HL-60 (cell line): ENCODE results near the gene SLC49A3.

Experiments used
- DNase-seq, 2 experiments: peaks; one replicate each; pipeline ENCODE4 v3.0.0-alpha.2; 2010 to 2020; ENCODE audit warnings: low read depth in 1 of 2, low spot score in 1 of 2
- H3K27ac ChIP-seq: fragments of 250-450 bp; sonication (Bioruptor Pico); replicated peaks from 2 replicates; pipeline ENCODE4 v1.5.1; 2020; ENCODE audit warnings: mild to moderate bottlenecking, moderate library complexity
- H3K27me3 ChIP-seq: fragments of 250-450 bp; sonication (Bioruptor Pico); 2 replicates; pipeline ENCODE4 v1.5.1; 2021; ENCODE audit warnings: mild to moderate bottlenecking, moderate library complexity; ENCODE audit not compliant: insufficient read depth, poor library complexity, severe bottlenecking
- H3K4me3 ChIP-seq: replicated peaks from 2 replicates; pipeline ENCODE4 v1.5.1; 2011; ENCODE audit warnings: mild to moderate bottlenecking, control low read depth, low read length; ENCODE audit not compliant: insufficient read depth
- CTCF ChIP-seq: IDR thresholded peaks from one replicate; pipeline ENCODE4 v1.5.1; 2011; ENCODE audit warnings: low read length, control low read depth, inconsistent platforms; ENCODE audit not compliant: insufficient read depth
- GABPA ChIP-seq: IDR thresholded peaks from 2 replicates; pipeline ENCODE4 v1.6.1; 2012; ENCODE audit warnings: low read depth
- POLR2AphosphoS5 ChIP-seq: IDR thresholded peaks from 2 replicates; pipeline ENCODE4 v1.6.1; 2012; ENCODE audit warnings: low read depth
- REST ChIP-seq: IDR thresholded peaks from 2 replicates; pipeline ENCODE4 v1.6.1; 2012; ENCODE audit warnings: low read depth; ENCODE audit not compliant: insufficient replicate concordance
- SPI1 ChIP-seq: IDR thresholded peaks from 2 replicates; pipeline ENCODE4 v1.6.1; 2012; ENCODE audit warnings: low read depth, mild to moderate bottlenecking, borderline replicate concordance

Gene SLC49A3

GRCh38 chr4:720111-720860 is 31.3 kb upstream of the SLC49A3 start:
- DNase-seq = no peak
- H3K27ac ChIP-seq = no peak overlapping the region

GRCh38 chr4:718460-718859 is 29.5 kb upstream of the SLC49A3 start:
- H3K4me3 ChIP-seq = no peak overlapping the region
- no peak for DNase-seq
- H3K27me3 ChIP-seq = no peaks in the 10 kb centered on the region
- H3K27ac ChIP-seq = no peak overlapping the region
- no peak for TF ChIP-seq REST
- no peak for TF ChIP-seq GABPA
- no peak for TF ChIP-seq CTCF
- TF ChIP-seq POLR2AphosphoS5 = no peak
- TF ChIP-seq SPI1 = no peak

More at GRCh38 chr4:720111-720860, 31.3 kb upstream of the SLC49A3 start:
- TF ChIP-seq REST = no peak
- TF ChIP-seq POLR2AphosphoS5 = no peak
- TF ChIP-seq CTCF = no peak
- TF ChIP-seq GABPA = no peak
- no peak for TF ChIP-seq SPI1
- Histone ChIP-seq H3K4me3 (no peak overlapping the region), H3K27me3 (no peaks in the 10 kb centered on the region)

GRCh38 chr4:717601-718320 is 28.8 kb upstream of the SLC49A3 start:
- TF ChIP-seq GABPA = no peak
- no peak for TF ChIP-seq SPI1
- TF ChIP-seq POLR2AphosphoS5 = no peak
- no peak for TF ChIP-seq REST
- TF ChIP-seq CTCF = no peak
- DNase-seq = no peak
- H3K4me3 ChIP-seq = no peak overlapping the region
- H3K27me3 ChIP-seq = no peaks in the 10 kb centered on the region
- H3K27ac ChIP-seq = no peak overlapping the region
